HG02973 (cell line): ENCODE measurements around the gene MTCP1.
A peak's percentile ranks its signal among the peaks of the same experiment; 100 is the strongest.

Source experiments
- ATAC-seq: cut with Tn5 transposase; IDR thresholded peaks from one replicate; pipeline ENCODE4 v1.9.1; 2021; ENCODE audit warnings: moderate library complexity; ENCODE audit not compliant: unreplicated experiment

Gene MTCP1

GRCh38 chrX:155054255-155054654 lies 16.7 kb downstream of the MTCP1 start:
- ATAC-seq = no peak

- ATAC-seq = no peak
These were observed 17.3 kb downstream of the MTCP1 start for GRCh38 chrX:155053656-155054055.

GRCh38 chrX:155052738-155053498 lies 18.0 kb downstream of the MTCP1 start:
- ATAC-seq = no peak

- ATAC-seq = no peak
These were observed 21.8 kb downstream of the MTCP1 start for GRCh38 chrX:155048977-155049619.

- ATAC-seq = no peak
These were observed 24.0 kb downstream of the MTCP1 start for GRCh38 chrX:155046811-155047528.

- no peak for ATAC-seq
These were observed 24.7 kb downstream of the MTCP1 start for GRCh38 chrX:155046129-155046810.

GRCh38 chrX:155035688-155036087 lies 35.2 kb downstream of the MTCP1 start:
- no peak for ATAC-seq

- no peak for ATAC-seq
These were observed 39.3 kb downstream of the MTCP1 start for GRCh38 chrX:155031657-155032056.

GRCh38 chrX:155028877-155029291 lies 42.1 kb downstream of the MTCP1 start:
- no peak for ATAC-seq

- no peak for ATAC-seq
These were observed 42.8 kb downstream of the MTCP1 start for GRCh38 chrX:155028129-155028528.

- no peak for ATAC-seq
These were observed 43.3 kb downstream of the MTCP1 start for GRCh38 chrX:155027509-155028066.

- peak; percentile 79 for ATAC-seq
These were observed 44.0 kb downstream of the MTCP1 start, which contains the start of gene FUNDC2 for GRCh38 chrX:155026727-155027508. Gene FUNDC2, plus strand, starts transcription at chrX:155026844. Its CDS starts 95 bp downstream, at chrX:155026939.

- no peak for ATAC-seq
These were observed 44.6 kb downstream of the MTCP1 start for GRCh38 chrX:155026420-155026726.

GRCh38 chrX:155023907-155024833 lies 46.8 kb downstream of the MTCP1 start:
- ATAC-seq = no peak

- no peak for ATAC-seq
These were observed 48.4 kb downstream of the MTCP1 start, which contains the start of gene F8 for GRCh38 chrX:155022585-155022984. Gene F8, minus strand, starts transcription at chrX:155022723. Its CDS starts 171 bp downstream, at chrX:155022552.

- ATAC-seq = no peak
These were observed 50.3 kb downstream of the MTCP1 start for GRCh38 chrX:155020591-155020990.
